Ishikawa (cell line): ENCODE measurements around the gene HOXB7.

Experiments
- TEAD4 ChIP-seq: IDR thresholded peaks from 2 replicates; pipeline ENCODE4 v1.6.1; 2012
- YY1 ChIP-seq: IDR thresholded peaks from 2 replicates; pipeline ENCODE4 v1.6.1; 2012; ENCODE audit warnings: low read depth

DNA sequence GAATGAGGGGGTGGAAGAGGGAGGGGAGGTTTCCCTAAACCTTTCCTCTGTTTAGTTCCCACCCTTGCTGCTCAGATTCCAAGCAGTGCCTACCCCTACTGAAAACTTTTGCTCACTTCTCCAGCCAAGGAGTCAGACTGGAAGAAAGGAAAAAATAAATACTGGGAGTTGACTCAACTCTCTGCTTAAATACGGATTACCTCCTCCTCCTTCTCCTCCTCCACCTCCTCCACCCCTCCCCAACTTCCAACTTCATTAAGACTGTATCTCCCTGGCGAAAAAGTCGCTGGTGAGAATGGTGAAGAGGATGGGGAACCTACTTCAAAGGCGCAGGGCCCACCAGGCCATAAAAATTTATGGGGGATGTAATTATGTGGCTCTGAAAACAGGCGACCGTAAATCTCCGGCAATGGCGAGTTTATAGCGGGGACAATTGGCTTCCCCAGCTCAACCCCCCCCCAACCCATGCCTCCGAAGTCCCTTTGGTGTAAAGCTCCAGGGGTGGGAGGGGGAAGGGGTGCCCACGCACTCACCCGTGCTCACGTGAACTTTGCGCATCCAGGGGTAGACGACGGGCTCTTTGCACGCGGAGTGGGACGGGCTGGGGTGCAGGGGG lies 33.4 kb downstream of the HOXB7 start:
- TF ChIP-seq TEAD4 = 0 out of 2 replicates have a peak, but pooled peaks have one; percentile 11
- no peak for TF ChIP-seq YY1
